HG02970 (cell line): ENCODE results near the gene N4BP3.

ENCODE experiments used
- ATAC-seq: cut with Tn5 transposase; IDR thresholded peaks from one replicate; pipeline ENCODE4 v1.9.1; 2021; ENCODE audit warnings: mild to moderate bottlenecking, moderate library complexity, moderate number of reproducible peaks; ENCODE audit not compliant: unreplicated experiment, low FRiP score

N4BP3 gene

DNA sequence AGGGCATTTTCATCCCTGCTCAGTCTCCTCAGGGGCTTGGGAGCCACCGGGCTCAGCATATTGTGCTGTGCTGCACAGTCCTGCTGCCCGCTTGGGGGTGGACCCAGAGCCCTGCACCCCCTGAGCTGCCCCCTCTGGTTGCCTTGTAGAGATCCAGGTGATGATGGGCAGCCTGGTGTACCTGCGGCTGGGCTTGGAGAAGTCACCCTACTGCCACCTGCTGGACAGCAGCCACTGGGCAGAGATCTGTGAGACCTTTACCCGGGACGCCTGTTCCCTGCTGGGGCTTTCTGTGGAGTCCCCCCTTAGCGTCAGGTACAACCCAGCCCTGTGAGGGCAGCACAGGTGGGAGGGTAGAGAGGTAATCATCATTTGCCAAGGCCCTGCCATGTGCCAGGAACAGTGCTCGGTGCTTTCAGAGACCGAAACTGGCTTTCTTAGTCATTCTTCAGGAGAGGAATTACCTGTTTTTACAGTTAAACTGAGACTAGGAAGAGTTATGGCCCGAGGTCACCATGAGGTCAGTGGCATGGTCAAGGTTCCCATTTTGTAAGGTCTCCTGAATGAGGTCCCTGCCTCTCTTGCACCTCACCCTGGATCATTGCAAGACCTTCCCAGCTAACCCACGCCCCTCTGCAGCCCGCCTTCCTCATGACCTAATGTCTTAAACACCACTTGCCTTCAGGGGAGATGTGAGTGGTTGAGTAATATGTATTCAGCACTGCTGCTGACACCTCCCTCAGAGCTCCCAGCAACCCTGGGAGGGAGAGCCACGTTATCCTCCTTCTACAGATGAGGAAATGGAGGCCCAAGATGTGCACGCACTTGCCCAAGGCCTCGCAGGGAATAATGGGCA lies 32.9 kb downstream of the N4BP3 start:
- no peak for ATAC-seq

GRCh38 chr5:178147406-178147805 lies 34.1 kb downstream of the N4BP3 start:
- no peak for ATAC-seq

GRCh38 chr5:178149199-178149932 lies 36.0 kb downstream of the N4BP3 start:
- ATAC-seq, result no peak

DNA sequence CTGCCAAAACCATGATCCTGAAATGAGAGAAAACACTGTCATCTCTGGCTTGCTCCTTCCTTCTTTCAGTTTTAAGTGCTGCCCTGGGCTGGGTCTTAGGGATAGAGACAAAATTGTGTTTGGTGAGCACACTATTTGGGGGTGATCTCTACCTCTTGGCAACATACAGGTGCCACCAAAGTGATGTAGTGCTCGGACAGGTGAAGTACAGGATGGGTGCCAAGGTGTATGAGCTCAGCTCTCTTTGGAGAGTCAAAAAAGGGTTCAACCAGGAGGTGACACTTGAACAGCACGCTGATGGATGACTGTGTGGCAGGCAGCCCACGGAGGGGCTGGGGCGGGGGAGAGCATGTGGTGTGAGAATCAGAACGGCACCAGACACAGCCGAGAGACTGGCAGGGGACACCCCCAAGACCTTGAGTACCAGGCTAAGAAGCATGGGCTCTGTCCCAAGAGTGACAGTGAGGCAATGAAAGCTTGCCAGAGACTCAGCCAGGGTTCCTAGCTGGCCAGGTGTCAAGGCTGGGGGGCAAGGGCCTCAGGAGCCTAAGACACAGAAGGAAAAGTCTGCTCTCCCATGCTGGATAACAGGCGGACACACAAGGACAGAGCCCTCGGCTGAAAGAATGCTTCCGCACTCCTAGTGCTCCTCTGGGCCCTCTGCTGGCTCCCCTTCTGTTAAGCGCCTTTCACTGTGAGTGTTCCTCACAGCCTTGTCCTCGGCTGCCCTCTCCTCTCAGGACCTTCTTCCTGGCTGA lies 37.8 kb downstream of the N4BP3 start:
- no peak for ATAC-seq

- no peak for ATAC-seq
Observed at GRCh38 chr5:178152491-178153444, 39.4 kb downstream of the N4BP3 start.

- peak; percentile 98 for ATAC-seq
Observed at GRCh38 chr5:178153530-178154340, 40.4 kb downstream of the N4BP3 start, which contains the start of gene NHP2. TSS of gene NHP2 (minus strand) at chr5:178153885. CDS start at chr5:178153817, 68 bp downstream.

GRCh38 chr5:178155065-178155464 lies 41.7 kb downstream of the N4BP3 start:
- ATAC-seq, result no peak

DNA sequence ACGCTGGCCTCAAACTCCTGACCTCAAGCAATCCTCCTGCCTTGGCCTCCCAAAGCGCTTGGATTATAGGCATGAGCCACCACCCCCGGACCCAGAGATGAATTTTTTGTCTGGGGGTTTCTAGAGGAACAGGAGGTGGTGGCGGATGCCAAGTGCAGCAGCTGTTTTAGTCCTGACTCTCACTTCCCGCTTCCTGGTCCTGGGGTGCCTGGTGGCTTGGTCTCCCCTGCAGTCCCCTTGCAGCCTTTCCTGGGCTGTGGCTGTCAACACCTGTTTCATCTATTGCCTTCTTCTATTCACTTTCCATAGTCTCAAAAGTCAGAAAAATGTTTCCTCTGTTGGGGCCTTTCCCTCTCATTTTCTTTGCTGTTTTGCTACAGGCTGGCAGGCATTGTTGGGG lies 46.8 kb downstream of the N4BP3 start:
- ATAC-seq, result no peak

DNA sequence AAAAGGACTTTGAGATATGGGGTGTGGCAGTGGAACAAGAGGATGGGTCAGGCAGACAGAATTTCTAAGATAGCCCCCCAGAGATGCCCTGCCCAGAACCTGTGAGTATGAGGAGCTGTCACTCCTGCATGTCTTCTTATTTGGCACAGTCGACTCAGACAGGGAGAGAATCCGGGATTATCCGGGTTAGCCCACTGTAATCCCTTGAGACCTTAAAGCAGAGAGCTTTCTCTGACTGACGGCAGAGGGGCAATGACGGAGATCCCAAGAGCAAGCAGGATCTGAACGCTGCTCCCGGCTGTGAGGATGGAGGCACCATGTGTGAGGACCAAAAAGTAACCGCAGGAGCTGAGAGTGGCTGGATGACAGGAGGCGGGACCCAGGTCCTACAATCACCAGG lies 49.1 kb downstream of the N4BP3 start:
- ATAC-seq, result no peak

- ATAC-seq, result peak; percentile 80
Observed at GRCh38 chr5:178163772-178164735, 50.7 kb downstream of the N4BP3 start.

- no peak for ATAC-seq
Observed at GRCh38 chr5:178165581-178165980, 52.2 kb downstream of the N4BP3 start.

- ATAC-seq, result no peak
Observed at GRCh38 chr5:178170455-178170854, 57.1 kb downstream of the N4BP3 start.

DNA sequence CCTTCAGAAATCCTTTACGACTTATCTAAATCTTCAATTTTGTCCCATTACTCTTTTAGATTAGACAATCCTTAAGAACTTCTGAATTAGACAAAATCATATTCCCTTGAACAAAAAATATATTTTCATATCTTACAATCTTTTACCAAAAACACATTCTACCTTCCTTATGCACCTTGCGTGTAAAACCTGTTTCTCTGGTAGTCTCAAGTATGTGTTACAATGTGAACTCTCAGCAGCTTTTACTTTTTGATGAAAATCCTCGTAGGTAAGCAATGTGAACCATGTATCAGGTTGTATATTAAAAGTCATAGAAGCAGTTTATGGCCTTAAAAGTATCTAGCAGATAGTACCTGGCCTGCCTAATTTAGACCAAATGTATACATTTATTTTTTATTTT lies 61.1 kb downstream of the N4BP3 start:
- ATAC-seq, result no peak
